HG03521 (cell line): ENCODE results near the gene ALPK3.
"Not testable (repeated sequence)": the region's sequence is repeated elsewhere in the genome, so short reads cannot be mapped to it uniquely, and the experiment has no call there.

Experiments
- ATAC-seq: cut with Tn5 transposase; IDR thresholded peaks from one replicate; pipeline ENCODE4 v1.9.1; 2021; ENCODE audit warnings: mild to moderate bottlenecking, moderate library complexity; ENCODE audit not compliant: unreplicated experiment

Gene ALPK3

DNA sequence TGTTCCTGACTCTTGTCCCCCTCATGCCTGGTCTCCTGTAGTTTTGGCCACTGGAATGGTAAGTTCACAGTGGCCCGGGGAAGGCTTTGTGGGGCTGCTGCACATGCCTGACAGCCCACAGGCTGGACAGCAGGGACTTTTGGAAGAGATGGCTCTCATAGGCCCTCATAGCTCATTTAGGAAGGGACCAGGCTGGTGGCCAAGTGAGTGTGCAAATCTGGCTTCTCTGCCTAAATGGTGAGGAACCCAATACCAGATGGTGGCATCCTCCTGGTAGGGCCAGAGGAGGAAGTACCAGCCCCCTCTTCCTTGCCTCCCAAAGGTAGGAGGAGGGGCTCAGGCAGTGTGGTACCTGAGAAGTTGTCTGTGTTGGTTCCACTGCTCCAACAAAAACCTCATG lies 25.6 kb downstream of the ALPK3 start:
- ATAC-seq: no peak

DNA sequence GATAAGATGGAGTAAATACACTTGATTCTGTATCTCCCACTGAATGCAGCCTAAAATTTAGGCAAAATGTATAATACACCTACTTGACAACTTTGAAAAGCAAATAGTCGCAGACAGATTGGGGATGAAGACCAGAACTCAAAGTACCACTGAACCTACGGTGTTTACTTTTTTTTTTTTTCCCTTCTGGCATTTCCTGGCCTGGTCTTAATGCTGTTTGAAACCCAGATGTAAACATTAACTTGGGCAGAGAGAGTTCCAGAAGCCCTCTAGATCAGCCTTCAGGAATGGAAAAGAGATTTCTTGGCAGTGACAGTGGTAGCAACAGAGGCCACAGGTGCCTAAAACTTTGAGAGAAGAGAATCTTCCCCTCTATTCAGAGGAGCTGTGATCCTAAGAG lies 27.8 kb downstream of the ALPK3 start:
- ATAC-seq: no peak

DNA sequence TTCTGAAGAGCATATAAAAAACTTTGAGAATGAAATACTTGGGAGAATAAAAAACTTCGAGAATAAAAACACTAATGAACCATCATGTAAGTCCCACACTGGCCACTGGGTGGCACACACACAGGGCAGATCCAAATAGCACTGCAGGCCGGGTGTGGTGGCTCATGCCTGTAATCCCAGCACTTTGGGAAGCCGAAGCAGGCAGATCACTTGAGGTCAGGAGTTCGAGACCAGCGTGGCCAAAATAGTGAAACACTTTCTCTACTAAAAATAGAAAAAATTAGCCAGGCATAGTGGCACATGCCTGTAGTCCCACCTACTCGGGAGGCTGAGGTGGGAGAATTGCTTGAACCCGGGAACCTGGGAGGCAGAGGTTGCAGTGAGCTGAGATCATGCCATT lies 28.5 kb downstream of the ALPK3 start:
- ATAC-seq: not testable (repeated sequence)

DNA sequence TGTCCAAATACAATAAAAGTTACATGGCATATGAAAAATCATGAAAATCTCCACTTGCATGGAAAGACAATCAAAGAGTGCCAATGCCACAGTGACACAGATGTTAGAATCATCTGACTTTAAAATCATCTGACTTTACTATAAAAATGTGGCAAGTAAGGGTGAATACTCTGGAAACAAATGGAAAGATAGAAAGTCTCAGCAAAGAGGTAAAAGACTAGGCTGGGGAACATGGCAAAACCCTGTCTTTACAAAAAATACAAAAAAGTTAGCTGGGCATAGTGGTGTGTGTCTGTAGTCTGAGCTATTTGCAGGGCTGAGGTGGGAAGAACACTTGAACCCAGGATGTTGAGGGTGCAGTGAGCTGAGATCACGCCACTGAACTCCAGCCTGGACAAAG lies 29.1 kb downstream of the ALPK3 start:
- no peak for ATAC-seq

DNA sequence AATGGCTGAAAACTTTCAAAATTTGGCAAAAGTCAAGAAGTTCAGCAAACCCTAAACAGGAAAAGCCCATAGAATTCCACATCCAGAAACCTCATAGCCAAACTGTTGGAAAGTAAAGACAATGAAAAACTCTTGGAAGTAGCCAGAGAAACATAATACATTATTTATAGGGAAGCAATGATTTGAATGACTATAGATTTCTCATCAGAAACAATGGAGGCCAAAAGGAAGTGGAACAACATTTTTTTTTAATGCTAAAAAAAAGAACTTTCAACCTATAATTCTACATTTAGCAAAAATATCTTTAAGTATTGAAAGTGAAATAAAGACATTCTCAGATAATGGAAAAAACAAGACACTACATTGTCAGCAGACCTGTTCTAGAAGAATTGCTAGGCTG lies 30.2 kb downstream of the ALPK3 start:
- ATAC-seq: no peak

- no peak for ATAC-seq
Observed at GRCh38 chr15:84852212-84852611, 35.1 kb downstream of the ALPK3 start.

GRCh38 chr15:84855136-84855535 lies 38.0 kb downstream of the ALPK3 start:
- no peak for ATAC-seq

DNA sequence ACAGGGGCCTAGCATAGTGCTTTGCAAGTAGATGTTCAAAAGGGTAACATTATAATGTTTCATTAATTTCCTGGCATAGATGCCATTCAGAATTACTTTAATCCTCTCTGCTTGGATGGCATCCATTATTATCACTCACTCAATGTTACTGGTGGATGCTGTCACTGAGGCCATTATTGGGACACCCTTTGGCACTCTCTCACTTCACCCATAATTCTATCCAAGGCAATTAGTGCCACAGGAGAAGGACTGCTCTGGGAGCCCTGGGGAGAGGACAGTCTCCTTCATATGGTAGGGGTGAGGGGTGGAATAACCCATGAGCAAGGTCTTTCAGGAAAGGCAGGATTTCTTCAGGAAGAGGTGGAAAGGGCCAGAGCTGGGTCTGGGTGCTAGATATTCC lies 38.6 kb downstream of the ALPK3 start:
- no peak for ATAC-seq

- no peak for ATAC-seq
Observed at GRCh38 chr15:84856731-84857417, 39.7 kb downstream of the ALPK3 start.

DNA sequence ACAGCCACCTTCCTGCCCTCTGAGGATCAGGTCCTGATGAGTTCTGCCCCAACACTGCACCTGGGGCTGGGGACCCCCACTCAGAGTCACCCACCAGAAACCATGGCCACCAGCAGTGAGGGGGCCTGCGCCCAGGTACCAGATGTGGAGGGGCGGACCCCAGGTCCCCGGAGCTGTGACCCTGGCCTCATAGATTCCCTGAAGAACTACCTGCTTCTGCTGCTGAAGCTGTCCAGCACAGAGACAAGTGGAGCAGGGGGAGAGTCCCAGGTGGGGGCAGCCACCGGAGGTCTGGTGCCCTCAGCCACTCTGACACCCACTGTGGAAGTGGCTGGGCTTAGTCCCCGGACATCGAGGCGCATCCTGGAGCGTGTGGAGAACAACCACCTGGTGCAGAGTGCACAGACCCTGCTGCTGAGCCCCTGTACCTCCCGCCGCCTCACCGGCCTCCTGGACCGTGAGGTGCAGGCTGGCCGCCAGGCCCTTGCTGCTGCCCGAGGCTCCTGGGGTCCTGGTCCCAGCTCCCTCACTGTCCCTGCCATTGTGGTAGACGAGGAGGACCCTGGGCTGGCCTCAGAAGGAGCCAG lies 40.4 kb downstream of the ALPK3 start:
- ATAC-seq: no peak

- ATAC-seq: no peak
Observed at GRCh38 chr15:84858231-84858630, 41.1 kb downstream of the ALPK3 start.

GRCh38 chr15:84859144-84859543 lies 42.0 kb downstream of the ALPK3 start:
- no peak for ATAC-seq

DNA sequence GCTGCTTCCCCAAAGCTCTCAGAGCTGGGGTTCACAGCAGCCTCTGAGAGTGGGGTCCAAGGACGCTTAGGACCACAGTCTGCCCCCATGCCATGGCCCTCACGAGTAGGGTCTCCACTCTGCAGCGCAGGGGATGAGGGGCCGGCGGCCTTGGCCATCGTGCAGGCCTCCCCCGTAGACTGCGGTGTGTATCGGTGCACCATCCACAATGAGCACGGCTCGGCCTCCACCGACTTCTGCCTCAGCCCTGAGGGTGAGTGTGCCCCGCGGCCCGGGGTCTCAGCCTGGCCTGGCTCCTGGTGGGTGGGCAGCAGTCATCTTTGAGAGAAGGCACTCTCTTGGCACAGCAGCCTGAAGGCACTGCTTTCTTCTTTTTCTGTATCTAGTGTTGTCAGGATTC lies 42.5 kb downstream of the ALPK3 start:
- no peak for ATAC-seq

GRCh38 chr15:84861781-84862180 lies 44.6 kb downstream of the ALPK3 start:
- no peak for ATAC-seq

GRCh38 chr15:84862214-84862975 lies 45.2 kb downstream of the ALPK3 start:
- no peak for ATAC-seq

GRCh38 chr15:84863565-84864443 lies 46.6 kb downstream of the ALPK3 start:
- no peak for ATAC-seq

DNA sequence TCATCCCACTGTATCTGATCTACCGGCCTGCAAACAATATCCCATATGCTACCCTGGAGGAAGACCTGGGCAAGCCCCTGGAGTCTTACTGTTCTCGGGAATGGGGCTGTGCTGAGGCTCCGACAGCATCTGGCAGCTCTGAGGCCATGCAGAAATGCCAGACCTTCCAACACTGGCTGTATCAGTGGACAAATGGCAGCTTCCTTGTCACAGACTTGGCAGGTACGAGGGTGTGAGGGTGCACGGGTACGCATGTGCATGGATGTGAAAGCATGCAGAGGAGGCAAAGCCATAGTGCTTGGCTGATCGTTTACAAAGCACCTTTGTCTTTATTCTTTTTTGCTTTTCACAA lies 47.3 kb downstream of the ALPK3 start:
- no peak for ATAC-seq

DNA sequence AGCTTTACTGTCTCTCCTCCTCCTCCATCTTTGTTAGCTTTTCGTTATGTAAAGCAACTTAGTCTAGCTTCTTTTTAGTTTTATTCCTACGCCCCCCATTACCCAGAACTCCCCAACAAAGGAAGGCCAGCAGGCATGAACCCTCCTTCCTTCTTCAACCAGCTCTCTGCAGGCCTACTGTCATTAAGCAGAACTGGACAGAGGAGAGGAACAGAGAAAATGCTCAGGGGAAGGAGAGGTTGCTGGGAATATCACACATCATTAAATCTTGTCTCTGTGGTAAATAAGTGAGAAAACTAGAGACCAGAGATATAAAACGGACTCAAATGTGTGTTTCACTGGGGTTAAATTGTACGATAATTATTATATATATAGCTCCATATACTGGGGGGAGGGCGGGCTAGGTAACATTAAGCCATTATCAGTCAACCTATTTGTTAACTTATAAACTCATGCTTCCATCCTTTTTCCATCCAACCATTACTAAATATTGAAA lies 48.0 kb downstream of the ALPK3 start:
- no peak for ATAC-seq

DNA sequence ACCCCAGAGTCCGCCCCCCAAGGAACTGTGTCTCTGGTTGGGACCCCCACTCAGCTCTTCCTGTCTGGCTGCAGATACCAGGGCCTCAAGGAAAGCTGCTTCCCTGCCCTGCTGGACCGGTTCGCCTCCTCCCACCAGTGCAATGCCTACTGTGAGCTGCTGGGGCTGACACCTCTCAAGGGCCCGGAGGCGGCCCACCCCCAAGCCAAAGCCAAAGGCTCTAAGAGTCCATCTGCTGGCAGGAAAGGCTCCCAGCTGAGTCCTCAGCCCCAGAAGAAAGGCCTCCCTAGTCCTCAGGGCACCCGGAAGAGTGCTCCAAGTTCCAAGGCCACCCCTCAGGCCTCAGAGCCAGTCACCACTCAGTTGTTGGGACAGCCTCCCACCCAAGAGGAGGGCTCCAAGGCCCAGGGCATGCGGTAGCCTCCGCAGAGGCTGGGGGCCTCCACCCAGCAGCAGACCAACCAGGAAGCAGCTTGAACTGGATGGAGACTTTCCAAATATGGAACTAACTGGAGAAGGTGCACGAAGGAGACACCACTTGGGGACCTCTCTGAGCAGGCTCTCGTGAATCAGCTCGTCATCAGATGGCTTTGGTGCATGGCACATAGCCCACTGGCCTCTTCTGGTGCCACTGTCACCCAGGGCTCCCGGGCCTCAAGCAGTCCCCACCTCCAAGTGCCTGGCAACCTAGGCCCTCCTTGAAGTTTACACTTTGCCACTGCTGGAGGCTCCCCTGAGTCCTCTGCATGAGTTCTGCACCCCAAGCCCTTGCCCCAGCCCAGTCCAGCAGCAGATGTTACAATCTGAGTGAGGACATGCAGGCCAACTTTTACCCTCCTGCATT lies 51.1 kb downstream of the ALPK3 start:
- ATAC-seq: no peak

DNA sequence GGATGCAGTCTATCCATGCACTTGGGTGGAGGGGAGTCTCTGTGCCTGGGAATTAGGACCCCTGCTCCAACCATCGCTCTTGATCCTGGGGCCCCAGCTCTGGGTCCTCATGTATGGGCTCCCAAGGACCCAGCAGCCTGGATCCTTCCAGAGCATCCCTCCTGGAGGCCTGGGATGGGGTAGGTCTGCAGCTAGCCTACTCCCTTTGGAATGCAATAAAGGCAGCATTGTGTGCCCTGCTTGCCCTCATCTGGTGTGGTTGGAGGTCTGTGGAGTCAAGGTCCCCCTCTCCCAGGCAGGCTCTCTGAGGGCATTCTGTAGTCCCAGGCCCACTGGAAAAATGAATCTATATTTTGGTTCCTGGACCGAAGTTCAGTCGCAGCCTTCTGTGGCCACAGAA lies 52.4 kb downstream of the ALPK3 start:
- no peak for ATAC-seq
